NCI-H226 (cell line): ENCODE results near the gene SELENOI.
"Not testable (repeated sequence)": the region's sequence is repeated elsewhere in the genome, so short reads cannot be mapped to it uniquely, and the experiment has no call there.

Experiments
- DNase-seq: peaks from one replicate; pipeline ENCODE4 v3.0.0-alpha.2; 2015

The SELENOI gene, protein sequence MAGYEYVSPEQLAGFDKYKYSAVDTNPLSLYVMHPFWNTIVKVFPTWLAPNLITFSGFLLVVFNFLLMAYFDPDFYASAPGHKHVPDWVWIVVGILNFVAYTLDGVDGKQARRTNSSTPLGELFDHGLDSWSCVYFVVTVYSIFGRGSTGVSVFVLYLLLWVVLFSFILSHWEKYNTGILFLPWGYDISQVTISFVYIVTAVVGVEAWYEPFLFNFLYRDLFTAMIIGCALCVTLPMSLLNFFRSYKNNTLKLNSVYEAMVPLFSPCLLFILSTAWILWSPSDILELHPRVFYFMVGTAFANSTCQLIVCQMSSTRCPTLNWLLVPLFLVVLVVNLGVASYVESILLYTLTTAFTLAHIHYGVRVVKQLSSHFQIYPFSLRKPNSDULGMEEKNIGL

DNA sequence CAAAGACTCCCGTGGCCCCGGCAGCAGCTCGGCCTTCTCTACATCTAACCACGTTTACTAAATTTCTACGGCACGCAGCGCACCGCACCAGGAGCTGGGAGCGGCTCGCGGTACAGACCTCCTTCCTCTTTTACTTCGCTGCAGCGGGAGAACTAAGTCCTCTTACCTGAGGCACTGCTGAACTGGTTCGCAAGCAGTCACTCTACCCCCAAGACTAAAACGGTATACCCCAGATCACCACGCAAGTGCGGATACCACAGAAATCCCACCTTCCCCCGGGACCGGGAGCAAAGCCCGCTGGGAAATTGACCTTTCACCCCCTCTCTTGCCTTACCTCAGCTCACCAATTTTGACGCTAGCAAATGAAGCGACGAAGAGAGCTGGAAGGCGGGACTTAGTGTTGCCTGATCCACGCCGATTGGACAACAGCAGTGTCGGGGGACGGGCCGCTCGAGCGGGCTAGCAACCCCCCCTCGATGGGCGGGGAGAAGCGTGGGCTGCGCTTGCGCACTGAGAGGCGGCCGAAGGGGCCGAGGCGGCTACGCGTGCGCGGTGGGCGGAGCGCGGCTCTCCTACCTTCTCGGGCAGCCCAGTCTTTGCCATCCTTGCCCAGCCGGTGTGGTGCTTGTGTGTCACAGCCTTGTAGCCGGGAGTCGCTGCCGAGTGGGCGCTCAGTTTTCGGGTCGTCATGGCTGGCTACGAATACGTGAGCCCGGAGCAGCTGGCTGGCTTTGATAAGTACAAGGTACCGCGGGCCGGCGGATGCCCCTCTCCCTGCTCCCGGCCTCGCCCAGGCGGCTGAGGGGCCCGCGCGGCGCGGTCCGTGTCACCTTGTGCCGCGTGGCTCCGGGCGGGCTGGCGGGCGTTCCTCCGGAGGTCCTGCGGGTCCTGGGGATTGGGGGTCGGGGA lies at the start of gene SELENOI:
Gene SELENOI, plus strand, starts transcription at position 599 of the 909 bp plus-strand sequence. Its CDS starts 90 bp downstream, at position 689.
- DNase-seq = peak; percentile 95

DNA sequence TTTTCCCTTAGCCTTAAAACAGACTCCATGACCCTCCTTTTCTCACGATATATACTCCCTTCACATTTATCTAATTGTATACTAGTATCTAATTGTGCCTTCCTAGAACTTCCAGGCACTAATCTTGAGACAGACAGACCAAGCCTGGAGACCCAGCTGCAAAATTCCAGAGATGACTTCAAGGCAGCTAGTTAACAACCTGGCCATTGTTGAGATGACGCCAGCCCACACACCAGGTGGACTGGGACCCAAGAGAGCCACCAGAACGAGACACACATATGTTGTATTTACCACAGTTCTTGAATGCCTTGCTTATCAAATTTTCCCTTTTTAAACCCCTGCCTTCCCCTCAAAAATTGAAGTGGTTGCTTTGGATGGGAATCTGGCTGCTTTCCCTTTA lies 48.9 kb upstream of the SELENOI start:
- no peak for DNase-seq

DNA sequence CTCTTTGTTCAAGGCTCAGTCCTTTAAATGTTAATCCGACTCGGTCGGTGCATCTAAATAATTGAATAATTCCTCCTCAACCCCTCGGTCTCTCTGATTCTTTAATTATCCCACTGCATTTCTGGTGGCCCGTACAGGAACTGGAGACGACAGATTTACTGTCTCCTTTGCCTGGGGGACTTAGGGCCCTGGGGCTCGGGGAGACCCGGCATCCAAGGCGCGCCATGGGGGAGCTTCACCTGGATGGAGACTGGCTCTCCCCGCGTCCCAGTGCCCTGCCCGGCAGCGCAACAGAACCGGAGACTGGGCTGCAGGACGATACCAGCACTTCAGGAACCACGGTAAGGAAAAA lies 47.7 kb upstream of the SELENOI start:
- no peak for DNase-seq

DNA sequence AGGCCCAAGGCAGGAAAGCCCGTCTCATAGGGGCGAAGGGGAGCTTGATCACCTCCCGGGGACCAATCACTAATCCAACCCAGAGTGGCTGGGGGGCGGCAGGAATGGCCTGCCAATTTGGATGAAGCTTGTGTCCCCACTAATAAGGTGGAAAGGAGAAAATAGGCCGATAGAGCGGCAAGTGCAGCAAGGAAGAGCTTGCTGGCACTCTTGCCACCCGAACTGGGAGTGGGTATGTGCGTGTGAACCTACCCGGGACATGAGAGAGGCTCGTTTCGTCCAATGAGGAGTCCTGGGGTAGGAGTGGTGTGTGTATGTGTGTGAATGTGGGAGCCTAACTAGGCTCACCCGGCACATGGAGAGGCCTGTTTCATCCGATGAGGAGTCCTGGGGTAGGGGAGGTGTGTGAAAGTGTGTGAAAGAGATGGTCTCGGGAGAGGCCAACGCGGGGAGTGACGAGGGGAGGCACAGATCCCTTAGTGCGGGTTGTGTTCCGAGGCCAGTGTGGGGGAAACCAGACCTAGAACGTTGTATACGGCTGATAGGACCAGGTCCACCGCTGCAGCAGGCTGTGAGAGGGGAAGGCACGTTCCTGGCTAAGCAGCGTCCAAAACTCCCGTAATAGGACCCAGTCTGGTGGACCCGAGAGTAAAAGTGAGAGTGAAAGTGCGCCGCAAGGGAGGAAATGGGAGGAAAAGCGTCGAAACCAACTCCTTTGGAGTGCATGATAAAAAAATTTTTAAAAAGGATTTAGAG lies 47.1 kb upstream of the SELENOI start:
- DNase-seq = no peak

DNA sequence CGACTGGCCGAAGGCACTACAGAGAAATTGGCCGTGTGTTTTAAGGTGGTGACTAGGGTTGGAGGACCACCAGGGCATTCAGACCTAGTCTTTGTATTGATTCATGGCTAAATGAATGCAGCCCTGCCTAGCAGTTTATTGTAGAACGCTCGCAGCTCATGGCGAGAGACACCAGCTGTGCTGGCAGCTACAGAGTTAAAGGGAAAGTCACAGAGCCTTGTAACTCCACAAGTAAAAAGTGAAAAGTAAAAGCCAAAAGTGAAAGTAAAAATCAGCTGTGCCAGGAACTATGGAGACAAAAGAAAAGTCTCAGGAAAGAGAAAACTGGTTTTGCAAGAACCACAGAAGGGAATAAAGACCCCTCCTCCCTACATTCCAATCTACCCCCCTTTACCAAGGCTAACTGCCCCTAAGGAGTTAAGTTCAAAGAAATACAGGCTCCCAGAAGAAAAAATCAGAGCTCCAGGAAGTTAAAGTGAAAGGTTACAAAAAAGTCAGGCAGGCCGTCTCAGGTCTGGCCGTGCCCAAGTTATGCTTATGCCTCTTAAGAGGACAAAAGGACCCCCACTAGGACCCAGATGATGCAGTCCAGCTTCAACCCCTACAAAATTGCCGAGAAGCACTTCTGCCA lies 46.4 kb upstream of the SELENOI start:
- DNase-seq = no peak

DNA sequence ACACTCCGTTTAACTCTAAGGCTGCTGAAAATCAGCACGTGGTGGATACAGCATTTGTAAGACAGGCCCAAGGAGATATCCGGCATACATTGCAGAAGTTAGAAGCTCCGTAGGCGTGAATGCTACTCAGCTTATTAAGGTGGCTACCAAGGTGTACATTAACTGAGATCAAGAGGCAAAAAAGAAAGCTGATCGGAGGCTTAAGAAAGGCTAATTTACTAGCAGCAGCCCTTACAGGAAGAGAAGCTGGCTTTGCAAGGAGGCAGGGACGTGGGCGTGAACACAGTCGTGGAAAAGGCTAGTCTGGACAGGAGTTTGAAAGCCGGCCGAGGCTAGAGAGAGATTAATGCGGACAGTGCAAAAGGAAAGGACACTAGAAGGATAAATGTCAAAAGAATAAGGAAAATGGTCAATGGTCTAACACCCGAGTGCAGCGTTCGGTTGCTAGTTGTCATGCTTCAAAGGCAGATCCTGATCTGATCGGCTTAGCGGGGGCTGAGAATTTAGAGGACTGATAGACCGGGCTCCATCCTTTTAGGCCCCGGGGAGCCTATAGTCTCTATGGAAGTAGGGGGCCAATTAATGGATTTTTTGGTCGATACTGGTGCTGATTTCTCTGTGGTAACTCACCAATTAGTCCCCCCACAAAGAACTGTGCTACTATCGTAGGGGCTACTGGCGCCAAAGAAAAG lies 45.6 kb upstream of the SELENOI start:
- no peak for DNase-seq

DNA sequence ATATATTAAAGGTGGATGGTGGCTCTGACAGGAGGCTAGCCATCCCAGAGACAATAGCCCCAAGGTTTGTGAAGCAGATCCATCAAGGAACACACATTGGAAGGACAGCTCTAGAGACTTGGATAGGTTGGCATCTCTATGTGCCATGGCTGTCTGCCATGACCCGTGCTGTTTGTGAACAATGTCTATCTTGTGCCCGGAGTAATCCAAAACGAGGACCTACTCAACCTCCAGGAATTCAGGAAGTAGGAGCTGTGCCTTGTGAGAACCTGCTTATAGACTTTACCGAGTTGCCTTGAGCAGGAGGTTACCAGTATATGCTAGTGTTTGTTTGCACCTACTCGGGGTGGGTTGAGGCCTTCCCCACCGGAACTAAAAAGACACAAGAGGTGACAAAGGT lies 43.1 kb upstream of the SELENOI start:
- DNase-seq = no peak

DNA sequence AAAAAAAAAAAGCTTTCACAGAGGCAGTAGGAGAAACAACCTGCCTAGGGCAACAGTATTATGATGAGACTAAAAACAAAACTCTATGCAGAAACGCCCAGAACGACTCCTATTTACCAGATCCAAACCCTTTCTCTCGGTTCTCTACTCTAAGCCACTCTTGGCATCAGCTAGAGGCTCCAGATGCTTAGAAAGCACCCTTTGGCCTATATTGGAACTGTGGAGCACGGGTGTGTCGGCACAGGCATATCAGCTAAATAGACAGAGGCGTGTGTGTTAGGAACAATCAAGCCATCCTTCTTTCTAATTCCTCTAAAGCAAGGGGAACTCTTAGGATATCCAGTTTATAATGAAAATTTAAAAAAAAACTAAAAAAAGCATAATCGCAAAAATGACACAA lies 40.8 kb upstream of the SELENOI start:
- DNase-seq = not testable (repeated sequence)

DNA sequence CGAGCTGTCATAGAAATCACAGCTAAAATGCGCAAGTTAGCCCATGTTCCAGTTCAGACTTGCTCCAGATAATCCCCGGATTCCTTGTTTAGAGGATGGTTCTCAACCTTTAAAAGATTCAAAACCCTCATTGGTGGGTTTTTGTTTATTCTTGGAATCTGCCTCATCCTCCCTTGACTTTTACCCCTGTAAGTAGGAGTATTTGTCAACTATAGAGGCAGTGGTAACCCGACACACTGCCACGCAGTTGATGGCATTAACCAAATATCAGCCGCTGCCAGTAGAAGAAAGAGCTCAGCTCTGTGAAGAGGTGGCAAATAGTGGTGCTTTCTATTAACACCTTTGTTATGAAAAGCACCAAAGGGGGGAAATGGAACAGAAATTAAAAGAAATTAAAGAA lies 40.4 kb upstream of the SELENOI start:
- no peak for DNase-seq

DNA sequence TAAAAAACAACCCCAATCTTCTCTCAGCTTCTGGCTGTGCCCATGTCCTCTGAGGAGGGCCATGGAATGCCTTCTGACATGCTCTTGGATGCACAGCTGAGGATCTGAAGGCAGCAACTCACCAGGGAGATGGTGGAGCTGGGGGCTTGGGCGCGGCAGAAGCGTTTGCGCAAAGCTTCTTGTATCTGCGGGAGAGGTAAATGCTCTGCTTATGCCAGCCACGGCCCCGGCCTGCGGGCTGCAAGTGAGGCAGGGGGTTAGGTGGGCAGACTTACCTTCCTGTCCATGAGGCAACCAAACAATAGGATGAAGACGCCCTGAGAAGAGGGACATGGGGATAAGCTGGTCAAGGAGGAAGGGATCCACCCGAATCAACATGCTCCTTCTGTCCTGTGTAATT lies 36.0 kb upstream of the SELENOI start:
- no peak for DNase-seq

DNA sequence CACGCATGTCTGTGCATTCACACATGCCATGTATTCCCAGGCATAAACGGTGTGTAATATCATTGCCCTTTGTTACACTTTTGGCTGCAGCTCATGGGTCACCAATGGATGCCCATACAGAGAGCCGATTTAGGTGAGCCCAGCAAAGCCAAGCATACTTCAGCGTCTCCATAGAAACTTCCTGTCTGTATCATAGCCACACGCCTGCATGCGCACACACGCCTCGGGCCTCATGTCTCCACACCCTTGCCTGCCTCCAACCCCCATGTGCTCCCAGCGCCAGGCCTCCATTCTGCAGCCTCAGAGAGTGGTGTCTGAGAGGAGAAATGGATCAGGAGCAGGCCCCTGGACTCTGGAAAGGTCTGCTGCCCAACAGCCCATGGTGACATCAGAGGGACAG lies 33.5 kb upstream of the SELENOI start:
- no peak for DNase-seq

DNA sequence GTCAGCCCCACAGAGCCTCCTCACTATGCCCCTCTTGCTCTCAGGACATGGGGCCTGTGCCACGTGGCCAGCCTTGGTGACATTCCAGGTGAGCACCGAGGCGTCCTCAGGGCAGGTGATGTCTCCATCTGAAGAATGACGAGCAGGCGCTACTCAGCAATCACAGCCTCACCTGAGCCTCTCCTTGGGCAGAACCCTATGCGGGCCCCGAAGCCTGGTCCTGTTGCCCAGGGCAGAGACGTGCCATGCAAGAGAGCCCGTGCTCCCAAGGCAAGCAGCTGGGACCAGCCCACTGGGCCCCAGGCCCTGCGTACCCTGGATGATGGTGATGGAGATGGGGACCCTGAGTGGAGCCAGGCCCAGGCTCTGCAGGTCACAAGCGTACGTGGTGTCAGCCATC lies 32.5 kb upstream of the SELENOI start:
- no peak for DNase-seq

DNA sequence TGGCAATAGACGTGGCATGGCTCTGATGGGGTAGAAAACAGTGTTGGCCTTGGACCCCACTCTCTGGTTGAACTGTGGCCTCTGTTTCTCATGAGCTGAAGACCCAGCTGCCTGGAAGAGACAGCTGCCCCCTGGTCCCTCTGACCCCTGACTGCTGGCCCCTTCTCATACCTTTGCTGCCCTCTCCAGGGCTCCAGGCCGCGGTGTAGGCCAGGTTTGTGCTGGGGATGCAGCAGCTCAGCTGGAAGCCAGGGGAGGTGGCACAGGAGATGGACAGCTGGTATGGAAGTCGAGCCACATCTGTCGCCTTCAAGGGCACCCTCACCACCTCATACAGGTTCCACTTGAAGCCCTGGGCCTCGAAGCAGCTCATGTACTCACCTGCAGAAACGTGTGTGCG lies 31.7 kb upstream of the SELENOI start:
- DNase-seq = no peak

DNA sequence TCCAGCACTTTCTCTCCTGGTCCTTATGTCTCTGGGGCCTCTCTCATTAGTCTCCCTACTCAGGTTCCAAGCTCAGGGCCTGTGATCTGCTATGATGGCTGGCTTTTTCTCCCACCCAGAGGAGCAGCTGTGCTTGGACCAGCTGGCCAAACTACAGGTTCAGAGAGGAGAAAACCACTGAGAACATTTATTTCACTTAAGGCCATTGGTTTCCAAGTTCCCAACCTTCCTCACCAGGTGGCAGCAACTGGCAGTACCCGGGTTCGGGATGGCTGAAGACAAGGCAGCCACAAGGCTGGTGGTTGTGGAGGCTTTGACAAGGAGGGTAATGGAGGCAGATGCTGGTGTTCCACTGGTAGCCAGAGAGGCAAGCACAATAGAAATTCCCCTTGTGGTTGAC lies 29.9 kb upstream of the SELENOI start:
- no peak for DNase-seq

DNA sequence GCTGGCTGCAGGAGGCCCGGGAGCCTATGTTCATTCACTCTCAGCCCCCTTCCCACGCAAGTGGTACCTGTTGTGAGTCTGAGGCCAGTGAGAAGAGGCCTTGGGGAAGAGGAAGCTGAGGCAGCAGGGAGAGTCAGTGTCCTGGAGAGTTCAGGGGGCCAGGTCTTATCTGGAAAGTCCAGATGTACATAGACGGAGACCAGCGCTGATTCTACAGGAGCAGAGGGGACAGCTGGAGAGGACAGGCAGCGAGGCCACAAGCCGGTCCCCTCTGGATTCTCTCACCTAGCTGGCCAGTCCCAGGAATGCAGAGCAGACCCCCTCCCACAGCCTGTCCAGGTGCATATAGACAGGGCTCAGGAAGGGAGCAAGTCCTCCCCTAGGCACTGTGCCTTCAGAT lies 29.1 kb upstream of the SELENOI start:
- no peak for DNase-seq

DNA sequence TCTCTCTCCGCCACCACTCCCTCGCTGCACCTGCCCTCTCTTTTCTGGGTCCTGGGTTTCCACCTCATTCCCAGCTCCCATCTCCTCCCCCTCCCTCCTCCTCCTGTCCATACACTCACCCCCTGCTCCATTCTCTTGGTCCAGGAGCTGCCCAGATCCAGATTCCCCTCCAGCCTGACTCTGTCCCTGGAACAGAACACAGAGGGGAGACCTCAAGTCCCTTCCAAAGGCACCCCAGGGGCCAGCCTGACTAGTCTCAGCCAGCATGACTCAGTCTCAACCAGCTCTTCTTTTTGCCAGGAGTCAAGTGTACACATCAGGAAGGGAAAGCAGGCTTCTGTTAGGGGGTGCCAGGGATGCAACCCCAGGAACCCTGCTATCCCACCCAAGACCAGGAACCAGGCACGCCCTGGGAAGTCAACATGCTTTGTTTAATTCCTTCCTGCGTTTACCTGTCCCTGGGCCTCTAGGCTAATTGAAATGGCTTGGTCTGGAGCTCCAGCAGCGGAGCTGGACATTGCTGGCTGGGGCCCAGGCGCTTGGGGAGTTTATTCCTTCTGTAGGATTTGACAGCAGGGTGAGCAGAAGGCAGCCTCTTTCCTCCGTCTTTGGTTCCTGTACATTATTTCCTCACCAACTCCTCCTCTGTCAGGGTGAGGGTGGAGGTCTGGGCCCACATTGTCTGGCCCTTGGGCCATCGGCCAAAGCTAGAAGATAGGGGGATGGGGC lies 28.4 kb upstream of the SELENOI start:
- DNase-seq = no peak

DNA sequence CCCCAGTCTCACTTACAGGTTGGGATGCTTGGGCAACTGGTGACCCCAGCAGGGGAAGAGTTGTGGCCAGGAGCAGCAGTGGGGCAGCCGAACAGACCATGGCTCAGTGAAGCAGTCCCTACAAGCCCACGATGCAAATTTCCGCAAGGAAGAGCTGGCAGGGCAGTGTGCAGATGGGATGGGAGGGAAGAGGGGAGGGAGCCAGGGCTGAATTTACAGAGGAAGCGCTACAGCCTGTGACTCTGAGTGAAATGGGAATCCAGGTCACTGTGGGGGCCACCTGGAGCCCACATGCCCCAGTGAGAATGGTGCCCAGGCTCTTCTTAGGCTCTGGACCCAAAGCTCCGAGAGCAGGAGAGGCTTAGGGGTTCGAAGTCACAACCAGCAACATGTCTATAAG lies 27.0 kb upstream of the SELENOI start:
- no peak for DNase-seq

DNA sequence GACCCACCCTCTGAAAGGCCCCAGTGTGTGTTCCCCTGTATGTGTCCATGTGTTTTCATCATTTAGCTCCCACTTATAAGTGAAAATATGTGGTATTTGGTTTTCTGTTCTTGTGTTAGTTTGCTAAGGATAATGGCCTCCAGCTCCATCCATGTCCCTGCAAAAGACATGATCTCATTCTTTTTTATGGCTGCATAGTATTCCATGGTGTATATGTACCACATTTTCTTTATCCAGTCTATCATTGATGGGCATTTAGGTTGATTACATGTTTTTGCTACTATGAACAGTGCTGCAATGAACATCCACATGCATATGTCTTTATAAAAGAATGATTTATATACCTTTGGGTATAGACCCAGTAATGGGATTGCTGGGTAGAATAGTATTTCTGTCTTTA lies 21.5 kb upstream of the SELENOI start:
- DNase-seq = not testable (repeated sequence)

DNA sequence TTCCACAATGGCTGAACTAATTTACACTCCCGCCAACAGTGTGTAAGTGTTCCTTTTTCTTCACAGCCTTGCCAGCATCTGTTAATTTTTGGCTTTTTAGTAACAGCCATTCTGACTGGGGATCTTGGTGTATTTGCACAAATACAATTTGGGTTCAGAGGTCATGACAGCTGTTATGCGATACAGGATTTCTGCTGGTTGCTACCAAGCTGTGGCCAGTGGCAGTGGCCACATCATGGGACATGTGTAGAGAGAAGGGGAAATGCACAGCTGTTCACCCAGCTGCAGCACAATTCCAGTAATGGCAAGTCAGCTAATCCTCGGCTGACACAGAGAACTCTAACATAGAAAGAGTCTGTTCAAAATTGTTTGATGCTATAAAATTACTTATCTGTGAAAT lies 21.0 kb upstream of the SELENOI start:
- no peak for DNase-seq

DNA sequence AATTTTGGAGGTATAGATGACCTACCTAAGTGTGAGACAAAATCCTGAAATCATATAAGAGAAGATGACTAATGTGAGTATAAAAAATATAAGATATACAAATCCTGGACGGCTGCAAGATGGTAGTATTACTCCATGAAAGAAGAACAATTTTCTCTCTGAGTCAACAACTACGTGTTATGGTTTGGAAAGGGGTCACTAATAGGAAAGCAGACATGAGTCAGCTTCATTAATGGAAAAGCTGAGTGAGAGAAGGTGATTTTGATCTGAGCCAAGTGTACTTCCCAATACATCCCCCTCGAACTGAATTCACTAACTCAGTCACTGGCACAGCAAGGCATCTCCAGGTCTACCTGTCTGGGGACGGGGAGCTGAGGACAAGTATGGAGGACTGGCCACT lies 20.1 kb upstream of the SELENOI start:
- DNase-seq = no peak

DNA sequence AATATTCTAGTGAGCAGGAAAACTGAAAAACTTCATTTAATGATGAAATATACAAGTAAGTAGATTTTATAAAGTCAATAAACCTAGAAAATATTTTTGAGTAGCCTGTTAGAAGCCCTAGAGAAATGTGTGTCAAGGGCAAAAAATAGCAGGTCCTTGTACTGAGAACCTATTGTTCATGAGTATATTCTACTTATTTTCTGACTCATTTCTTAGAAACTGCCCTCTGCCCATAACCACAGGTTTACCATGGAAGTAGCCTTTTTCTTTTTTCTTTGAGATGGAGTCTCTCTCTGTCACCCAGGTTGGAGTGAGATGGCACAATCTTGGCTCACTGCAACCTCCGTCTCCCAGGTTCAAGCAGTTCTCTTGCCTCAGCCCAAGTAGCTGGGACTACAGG lies 19.4 kb upstream of the SELENOI start:
- DNase-seq = no peak
